IMR-90 (cell line): ENCODE data around the gene SLIT1. TPM values are rescaled to one million over a fixed set of nuclear protein-coding genes. Genes with fewer than 3 reads are reported as not detected.

ENCODE experiments used
- ATAC-seq: fragments of 200-7000 bp; cut with Tn5 transposase; 2 replicates; pipeline ENCODE4 v1.9.1; 2020; ENCODE audit warnings: low read depth, mild to moderate bottlenecking, moderate library complexity
- BruUV-seq: library from RNA; stranded (reverse); fragments of 400-500 nt; replicated peaks from 2 replicates; lab custom pipeline; 2021; lab: Mats Ljungman, UMichigan
- CTCF ChIA-PET: fragments of 300-600 bp; formaldehyde crosslinking; extraction: SDS; loops from one replicate; lab custom pipeline; 2021; ENCODE audit warnings: antibody characterized with exemption; lab: Yijun Ruan, JAX
- POLR2A ChIA-PET: fragments of 300-600 bp; sonication (Branson Sonifier 250); formaldehyde crosslinking; loops from one replicate; lab custom pipeline; 2022; ENCODE audit warnings: antibody characterized with exemption; ENCODE audit not compliant: unreplicated experiment; lab: Charles Lee
- DNase-seq: peaks from one replicate; pipeline ENCODE4 v3.0.0; 2013
- H2AFZ ChIP-seq: replicated peaks from 2 replicates; pipeline ENCODE3; 2013; ENCODE audit warnings: low read length, mild to moderate bottlenecking; ENCODE audit not compliant: poor library complexity
- H2AK5ac ChIP-seq: 2 replicates; pipeline ENCODE4 v1.6.1; 2013; ENCODE audit warnings: low read depth, low read length, inconsistent platforms
- H2AK9ac ChIP-seq: replicated peaks from 2 replicates; pipeline ENCODE3; 2013; ENCODE audit warnings: mild to moderate bottlenecking, low read depth, low read length, moderate library complexity; ENCODE audit not compliant: poor library complexity
- H2BK120ac ChIP-seq: 2 replicates; pipeline ENCODE4 v1.6.1; 2013; ENCODE audit warnings: low read depth, low read length, inconsistent platforms
- H2BK15ac ChIP-seq: 3 replicates; pipeline ENCODE4 v1.6.1; 2013; ENCODE audit warnings: low read depth, low read length, inconsistent platforms
- H2BK20ac ChIP-seq: 2 replicates; pipeline ENCODE4 v1.6.1; 2013; ENCODE audit warnings: low read depth, mild to moderate bottlenecking, inconsistent platforms, low read length, moderate library complexity
- H2BK5ac ChIP-seq: 2 replicates; pipeline ENCODE4 v1.6.1; 2013; ENCODE audit warnings: mild to moderate bottlenecking, low read depth, low read length, inconsistent platforms; ENCODE audit not compliant: poor library complexity, severe bottlenecking
- H3K14ac ChIP-seq: replicated peaks from 2 replicates; pipeline ENCODE4 v1.6.1; 2013; ENCODE audit warnings: low read depth, low read length, inconsistent platforms
- H3K18ac ChIP-seq: 2 replicates; pipeline ENCODE4 v1.6.1; 2013; ENCODE audit warnings: low read depth, low read length, control low read depth
- H3K23ac ChIP-seq: 2 replicates; pipeline ENCODE4 v1.6.1; 2013; ENCODE audit warnings: low read depth, low read length, inconsistent platforms
- H3K27ac ChIP-seq: 2 replicates; pipeline ENCODE4 v1.5.1; 2013; ENCODE audit warnings: mild to moderate bottlenecking, control low read depth, low read length; ENCODE audit not compliant: insufficient read depth
- H3K27me3 ChIP-seq: 2 replicates; pipeline ENCODE4 v1.6.1; 2013; ENCODE audit warnings: low read length; ENCODE audit not compliant: control insufficient read depth, insufficient read depth
- H3K36me3 ChIP-seq: 2 replicates; pipeline ENCODE4 v1.6.1; 2013; ENCODE audit warnings: low read length, mixed read lengths; ENCODE audit not compliant: control insufficient read depth, insufficient read depth
- H3K4ac ChIP-seq: 2 replicates; pipeline ENCODE4 v1.6.1; 2013; ENCODE audit warnings: low read depth, low read length, inconsistent platforms
- H3K4me1 ChIP-seq: 2 replicates; pipeline ENCODE4 v1.6.1; 2013; ENCODE audit warnings: low read length, mixed read lengths; ENCODE audit not compliant: control insufficient read depth, insufficient read depth
- H3K4me2 ChIP-seq: 2 replicates; pipeline ENCODE4 v1.6.1; 2013; ENCODE audit warnings: low read depth, mild to moderate bottlenecking, control low read depth, low read length, moderate library complexity
- H3K4me3 ChIP-seq: 2 replicates; pipeline ENCODE4 v1.5.1; 2013; ENCODE audit warnings: low read depth, mild to moderate bottlenecking, control low read depth, low read length, moderate library complexity; ENCODE audit not compliant: insufficient read depth
- H3K56ac ChIP-seq: 2 replicates; pipeline ENCODE4 v1.6.1; 2013; ENCODE audit warnings: low read length, inconsistent platforms; ENCODE audit not compliant: insufficient read depth; ENCODE audit errors: extremely low read depth
- H3K79me1 ChIP-seq, 2 experiments: 2 replicates each; pipeline ENCODE4 v1.6.1; 2013; ENCODE audit warnings: low read length in 2 of 2, inconsistent platforms in 1 of 2, low read depth in 1 of 2
- H3K9ac ChIP-seq: 2 replicates; pipeline ENCODE4 v1.6.1; 2013; ENCODE audit warnings: low read depth, low read length, control low read depth
- H3K9me1 ChIP-seq: 2 replicates; pipeline ENCODE4 v1.6.1; 2013; ENCODE audit warnings: low read length, inconsistent platforms; ENCODE audit not compliant: insufficient read depth
- H3K9me3 ChIP-seq: 2 replicates; pipeline ENCODE4 v1.6.1; 2013; ENCODE audit warnings: low read length; ENCODE audit not compliant: control insufficient read depth, insufficient read depth
- H4K20me1 ChIP-seq: 2 replicates; pipeline ENCODE4 v1.6.1; 2013; ENCODE audit warnings: low read length, inconsistent platforms; ENCODE audit not compliant: insufficient read depth
- H4K5ac ChIP-seq: 2 replicates; pipeline ENCODE4 v1.6.1; 2013; ENCODE audit warnings: mild to moderate bottlenecking, low read depth, low read length, control low read depth
- H4K8ac ChIP-seq, 2 experiments: 2 replicates each; pipeline ENCODE4 v1.6.1; 2013; ENCODE audit warnings: low read depth in 2 of 2, low read length in 2 of 2, control low read depth in 1 of 2, inconsistent platforms in 1 of 2
- H4K91ac ChIP-seq: 2 replicates; pipeline ENCODE4 v1.6.1; 2013; ENCODE audit warnings: low read depth, low read length, inconsistent platforms; ENCODE audit not compliant: insufficient read depth
- BHLHE40 ChIP-seq: fragments of 150-350 bp; IDR thresholded peaks from 2 replicates; pipeline ENCODE4 v1.6.1; 2016; ENCODE audit warnings: mild to moderate bottlenecking, low read depth, low read length
- CEBPB ChIP-seq: IDR thresholded peaks from 2 replicates; pipeline ENCODE4 v1.6.1; 2012; ENCODE audit warnings: low read depth, low read length, improper control_type of control experiment
- CHD1 ChIP-seq: IDR thresholded peaks from 2 replicates; pipeline ENCODE4 v1.6.1; 2012; ENCODE audit warnings: low read depth, low read length, improper control_type of control experiment
- FOS ChIP-seq: fragments of 150-350 bp; IDR thresholded peaks from 2 replicates; pipeline ENCODE4 v1.6.1; 2016; ENCODE audit warnings: low read depth, low read length
- MAZ ChIP-seq: IDR thresholded peaks from 2 replicates; pipeline ENCODE4 v1.6.1; 2012; ENCODE audit warnings: low read depth, mild to moderate bottlenecking, low read length, improper control_type of control experiment, moderate library complexity, borderline replicate concordance
- MXI1 ChIP-seq: IDR thresholded peaks from 2 replicates; pipeline ENCODE4 v1.6.1; 2012; ENCODE audit warnings: low read depth, mild to moderate bottlenecking, low read length, moderate library complexity, borderline replicate concordance
- NFE2L2 ChIP-seq: fragments of 150-350 bp; IDR thresholded peaks from 2 replicates; pipeline ENCODE4 v1.6.1; 2016; ENCODE audit warnings: low read depth, mild to moderate bottlenecking, low read length
- POLR2A ChIP-seq: IDR thresholded peaks from 2 replicates; pipeline ENCODE4 v1.6.1; 2012; ENCODE audit warnings: mild to moderate bottlenecking, low read depth, low read length
- RAD21 ChIP-seq: IDR thresholded peaks from 2 replicates; pipeline ENCODE4 v1.6.1; 2012; ENCODE audit warnings: low read length, improper control_type of control experiment
- WGBS, 2 experiments: methylation state at CpG; one replicate each; pipeline versions ENCODE4 v1.1.5 to v1.1.7; 2013; ENCODE audit warnings: missing lambda C conversion rate in 2 of 2; ENCODE audit not compliant: insufficient read length in 1 of 2; ENCODE audit errors: extremely low coverage in 2 of 2; 5-methylcytosine and 5-hydroxymethylcytosine counted together
- dilution Hi-C: fragments of 300-500 bp; cut with HindIII; formaldehyde crosslinking; loops from one replicate; pipeline ENCODE4 v1.14.3; 2018; ENCODE audit warnings: low sequenced_read_pairs; ENCODE audit not compliant: unreplicated experiment
- in situ Hi-C: fragments of 300-500 bp; cut with MboI; formaldehyde crosslinking; loops from 3 replicates; pipeline ENCODE4 v1.14.3; 2019; ENCODE audit warnings: low sequenced_read_pairs, inconsistent platforms, mixed read lengths
- intact Hi-C: fragments of 100-400 bp; cut with micrococcal nuclease; formaldehyde crosslinking; loops from 2 replicates; pipeline ENCODE4 v1.10.0; 2022
- polyA plus RNA-seq, 3 experiments: library from polyadenylated mRNA; depleted of rRNA; stranded (reverse); fragments of >200 nt; gene quantifications; 2 replicates each; pipeline ENCODE4 v1.2.3, GENCODE V29; 2012; ENCODE audit warnings: low replicate concordance in 1 of 3
- total RNA-seq: library from RNA; depleted of rRNA; stranded (reverse); fragments of >200 nt; gene quantifications from 2 replicates; pipeline ENCODE4 v1.2.3, GENCODE V29; 2012
- TF ChIP-seq, protein P1 (sequence below): fragments of 150-350 bp; IDR thresholded peaks from 2 replicates; pipeline ENCODE4 v1.6.1; 2016; ENCODE audit warnings: low read depth, mild to moderate bottlenecking, low read length, moderate library complexity, borderline replicate concordance
- TF ChIP-seq, protein P2 (sequence below): conservative IDR thresholded peaks from 2 replicates; pipeline ENCODE4 v1.5.1; 2012; ENCODE audit warnings: mild to moderate bottlenecking, low read depth, low read length, improper control_type of control experiment
- TF ChIP-seq, protein P3 (sequence below): fragments of 150-350 bp; IDR thresholded peaks from 2 replicates; pipeline ENCODE4 v1.6.1; 2017; ENCODE audit warnings: mild to moderate bottlenecking, antibody characterized with exemption, low read length, low read depth

Gene SLIT1
- total and polyA plus RNA-seq, 2 of the 4 experiments (the other 2 are of a cell fraction), result under 0.01 TPM

DNA sequence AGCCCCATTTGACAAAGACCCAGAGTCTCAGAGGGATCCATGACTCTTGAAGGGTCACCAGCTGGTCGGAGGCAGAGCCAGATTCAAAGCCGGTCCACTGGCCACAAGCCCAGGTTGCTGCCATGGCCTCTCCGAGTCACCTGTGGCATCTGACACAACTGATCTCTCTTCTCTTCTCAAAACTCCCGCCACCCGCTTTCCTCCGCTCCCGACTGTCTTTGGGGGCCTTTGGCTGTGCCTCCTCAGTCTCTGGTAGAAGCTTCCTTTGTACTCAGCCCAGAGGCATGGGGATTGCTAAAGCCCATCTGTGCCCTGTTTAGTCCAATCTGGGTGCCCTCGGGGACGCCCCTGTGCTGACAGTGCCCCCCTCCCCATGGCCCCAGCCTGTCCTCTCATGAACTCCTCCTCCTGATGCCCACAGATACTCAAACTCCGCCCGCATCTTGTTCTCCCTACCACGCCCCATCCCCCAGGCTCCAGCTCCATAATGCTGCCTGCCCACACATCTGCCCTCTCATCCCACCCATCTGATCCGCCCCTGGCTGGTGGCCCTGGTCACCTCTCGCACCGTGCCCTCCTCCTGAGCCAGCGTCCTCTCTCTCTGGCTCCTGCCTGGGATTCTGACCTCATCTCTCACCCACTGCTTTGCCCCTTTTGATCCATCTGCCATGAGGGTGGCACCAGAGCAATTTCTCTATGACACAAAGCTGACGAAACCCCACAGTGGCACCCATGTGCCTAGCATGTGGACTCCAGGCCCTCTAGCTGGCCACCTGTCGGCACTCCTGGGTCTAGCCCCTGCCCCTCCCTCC lies 150.6 kb downstream of the SLIT1 start:
- no peak overlapping the region for H2BK120ac ChIP-seq

More for the DNA sequence above, 150.6 kb downstream of the SLIT1 start:
- H3K23ac ChIP-seq, result no peak overlapping the region
- no peak overlapping the region for H2AK9ac ChIP-seq
- no peak overlapping the region for H2AK5ac ChIP-seq
- H3K4me1 ChIP-seq, result peaks cover 5% of the 10 kb centered on the region; the same call in 1 of the 2 replicates
- H4K5ac ChIP-seq, result no peak overlapping the region
- H3K4me3 ChIP-seq, result no peak overlapping the region
- no peak overlapping the region for H2AFZ ChIP-seq
- no peak overlapping the region for H3K4ac ChIP-seq
- no peak overlapping the region for H3K56ac ChIP-seq
- dilution Hi-C loops, result no loop called here
- H4K20me1 ChIP-seq, result 0 out of 2 replicates have a peak, but pooled peaks cover 5% of the 10 kb centered on the region
- no peak overlapping the region for H3K18ac ChIP-seq
- no peak overlapping the region for H3K14ac ChIP-seq
- no peak overlapping the region for H2BK15ac ChIP-seq
- ChIA-PET CTCF (interaction anchor here (0.5 to 0.6 kb wide), 2 partner anchors 273 to 285 kb away, joined by 4 to 6 read pairs; no protein-coding TSS in a partner anchor), POLR2A (no interaction called here)
- H4K91ac ChIP-seq, result no peak overlapping the region
- no peak overlapping the region for H2BK5ac ChIP-seq
- H3K4me2 ChIP-seq, result no peak overlapping the region
- no TSS peak for BruUV-seq
- TF ChIP-seq BHLHE40 (no peak), RAD21 (no peak), CHD1 (no peak), CEBPB (no peak), MXI1 (no peak), POLR2A (no peak), MAZ (no peak), NFE2L2 (no peak), FOS (no peak)
- TF ChIP-seq, protein P1, sequence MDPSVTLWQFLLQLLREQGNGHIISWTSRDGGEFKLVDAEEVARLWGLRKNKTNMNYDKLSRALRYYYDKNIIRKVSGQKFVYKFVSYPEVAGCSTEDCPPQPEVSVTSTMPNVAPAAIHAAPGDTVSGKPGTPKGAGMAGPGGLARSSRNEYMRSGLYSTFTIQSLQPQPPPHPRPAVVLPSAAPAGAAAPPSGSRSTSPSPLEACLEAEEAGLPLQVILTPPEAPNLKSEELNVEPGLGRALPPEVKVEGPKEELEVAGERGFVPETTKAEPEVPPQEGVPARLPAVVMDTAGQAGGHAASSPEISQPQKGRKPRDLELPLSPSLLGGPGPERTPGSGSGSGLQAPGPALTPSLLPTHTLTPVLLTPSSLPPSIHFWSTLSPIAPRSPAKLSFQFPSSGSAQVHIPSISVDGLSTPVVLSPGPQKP, result no peak
- TF ChIP-seq, protein P2, sequence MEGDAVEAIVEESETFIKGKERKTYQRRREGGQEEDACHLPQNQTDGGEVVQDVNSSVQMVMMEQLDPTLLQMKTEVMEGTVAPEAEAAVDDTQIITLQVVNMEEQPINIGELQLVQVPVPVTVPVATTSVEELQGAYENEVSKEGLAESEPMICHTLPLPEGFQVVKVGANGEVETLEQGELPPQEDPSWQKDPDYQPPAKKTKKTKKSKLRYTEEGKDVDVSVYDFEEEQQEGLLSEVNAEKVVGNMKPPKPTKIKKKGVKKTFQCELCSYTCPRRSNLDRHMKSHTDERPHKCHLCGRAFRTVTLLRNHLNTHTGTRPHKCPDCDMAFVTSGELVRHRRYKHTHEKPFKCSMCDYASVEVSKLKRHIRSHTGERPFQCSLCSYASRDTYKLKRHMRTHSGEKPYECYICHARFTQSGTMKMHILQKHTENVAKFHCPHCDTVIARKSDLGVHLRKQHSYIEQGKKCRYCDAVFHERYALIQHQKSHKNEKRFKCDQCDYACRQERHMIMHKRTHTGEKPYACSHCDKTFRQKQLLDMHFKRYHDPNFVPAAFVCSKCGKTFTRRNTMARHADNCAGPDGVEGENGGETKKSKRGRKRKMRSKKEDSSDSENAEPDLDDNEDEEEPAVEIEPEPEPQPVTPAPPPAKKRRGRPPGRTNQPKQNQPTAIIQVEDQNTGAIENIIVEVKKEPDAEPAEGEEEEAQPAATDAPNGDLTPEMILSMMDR, result no peak
- TF ChIP-seq, protein P3, sequence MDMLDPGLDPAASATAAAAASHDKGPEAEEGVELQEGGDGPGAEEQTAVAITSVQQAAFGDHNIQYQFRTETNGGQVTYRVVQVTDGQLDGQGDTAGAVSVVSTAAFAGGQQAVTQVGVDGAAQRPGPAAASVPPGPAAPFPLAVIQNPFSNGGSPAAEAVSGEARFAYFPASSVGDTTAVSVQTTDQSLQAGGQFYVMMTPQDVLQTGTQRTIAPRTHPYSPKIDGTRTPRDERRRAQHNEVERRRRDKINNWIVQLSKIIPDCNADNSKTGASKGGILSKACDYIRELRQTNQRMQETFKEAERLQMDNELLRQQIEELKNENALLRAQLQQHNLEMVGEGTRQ, result no peak
- H4K8ac ChIP-seq, result no peak overlapping the region
- intact Hi-C loops, result loop anchor here (5.0 to 10.0 kb wide), 3 partner anchors 268 to 660 kb away; no protein-coding TSS in a partner anchor
- in situ Hi-C loops, result no loop called here
- no peaks in the 10 kb centered on the region for H3K9me3 ChIP-seq
- H3K9ac ChIP-seq, result no peak overlapping the region
- H3K27ac ChIP-seq, result no peak overlapping the region
- ATAC-seq (no peak), DNase-seq (no peak)
- 82% methylated on average over 10 of the region's 18 CpGs; no CpG with 5 or more reads in 1 of the 2 experiments for WGBS, 2 experiments
- peaks cover 39% of the 10 kb centered on the region for H3K27me3 ChIP-seq
- no peaks in the 10 kb centered on the region for H3K79me1 ChIP-seq
- no peak overlapping the region for H2BK20ac ChIP-seq
- no peaks in the 10 kb centered on the region for H3K36me3 ChIP-seq
- H3K9me1 ChIP-seq, result no peaks in the 10 kb centered on the region; the same call in 1 of the 2 replicates
